H1 (cell line): ENCODE results near the gene VPS9D1. TPM values are rescaled to one million over a fixed set of nuclear protein-coding genes. Genes with fewer than 3 reads are reported as not detected.

ENCODE experiments used
- ASH2L ChIP-seq: fragments of 200-600, 300-600 bp; sonication (generic); IDR thresholded peaks from one replicate; pipeline ENCODE4 v1.7.1; 2017; ENCODE audit warnings: low read length
- CHD2 ChIP-seq: IDR thresholded peaks from 2 replicates; pipeline ENCODE4 v1.6.1; 2012; ENCODE audit warnings: low read length, improper control_type of control experiment
- CTBP2 ChIP-seq: IDR thresholded peaks from 2 replicates; pipeline ENCODE4 v1.7.0; 2011; ENCODE audit warnings: borderline replicate concordance, mild to moderate bottlenecking, moderate library complexity, mixed read lengths, low read length; ENCODE audit not compliant: insufficient read depth, insufficient read length
- EZH2 ChIP-seq: fragments of 200-600 bp; sonication (generic); IDR thresholded peaks from 2 replicates; pipeline ENCODE4 v1.7.1; 2012; ENCODE audit warnings: low read depth, mild to moderate bottlenecking, moderate library complexity, low read length, inconsistent platforms; ENCODE audit not compliant: severe bottlenecking
- MAFK ChIP-seq: IDR thresholded peaks from 2 replicates; pipeline ENCODE4 v1.6.1; 2012; ENCODE audit warnings: low read depth, mild to moderate bottlenecking, improper control_type of control experiment, low read length
- POU5F1 ChIP-seq: IDR thresholded peaks from 2 replicates; pipeline ENCODE4 v1.6.1; 2011; ENCODE audit warnings: low read depth, mild to moderate bottlenecking, low read length, moderate library complexity
- SP2 ChIP-seq: IDR thresholded peaks from 2 replicates; pipeline ENCODE4 v1.6.1; 2012; ENCODE audit warnings: mild to moderate bottlenecking, low read length, inconsistent platforms
- TEAD4 ChIP-seq: IDR thresholded peaks from 2 replicates; pipeline ENCODE4 v1.6.1; 2012; ENCODE audit warnings: low read depth, low read length, inconsistent platforms, mixed read lengths
- polyA plus RNA-seq, 7 experiments: library from polyadenylated mRNA; depleted of rRNA in 3 of 7; stranded (reverse) in 5 of 7; unstranded in 2 of 7; fragments of >200 nt in 5 of 7; fragments of 200-250 nt in 2 of 7; gene quantifications; 1 replicate in 5 of 7; 2 replicates in 1 of 7; 4 replicates in 1 of 7; pipeline versions ENCODE4 v1.2.1 to v1.2.3, GENCODE V29; 2011 to 2013; ENCODE audit warnings: missing spikeins in 2 of 7, mixed read lengths in 2 of 7
- total RNA-seq: library from RNA; stranded (reverse); fragmentation: NEBNext Ultra II Directional; extraction: Animal tissue kit (Norgen Biotek cat#: 25700); gene quantifications from 2 replicates; pipeline ENCODE4 v1.2.1, GENCODE V29; 2021

Gene VPS9D1
- total and polyA plus RNA-seq, 2 of the 8 experiments (the other 6 are each of a cell fraction or from before 2014, with no cell fraction given) = 2.9 to 5.4 TPM

DNA sequence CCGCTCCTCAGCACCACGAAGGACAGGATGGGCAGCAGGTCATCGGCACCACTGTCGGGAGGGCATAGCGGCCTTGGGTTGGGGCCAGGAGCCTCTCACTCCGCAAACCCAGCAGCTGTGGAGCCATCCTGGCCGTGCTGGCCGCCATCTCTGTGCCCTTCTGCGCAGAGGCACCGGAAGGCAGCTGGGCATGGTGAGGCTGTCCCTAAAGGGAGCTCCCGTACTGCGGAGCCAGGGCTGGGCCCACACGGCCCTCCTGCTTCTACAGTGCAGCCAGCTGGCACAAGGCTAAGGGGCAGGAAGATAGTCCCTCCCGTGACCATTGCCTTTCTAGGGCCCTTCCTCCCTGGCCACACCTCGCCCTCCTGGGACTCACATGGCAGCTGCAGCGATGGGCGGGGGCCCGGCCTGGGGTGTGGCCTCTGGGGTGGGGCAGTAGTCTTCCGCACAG, 12.2 kb downstream of the VPS9D1 start (continued):
- TF ChIP-seq MAFK (no peak), CTBP2 (no peak), SP2 (no peak), TEAD4 (no peak), CHD2 (no peak), POU5F1 (no peak), ASH2L (no peak), EZH2 (no peak)
